Mesothelial cell of epicardium (in vitro differentiated cells): ENCODE results near the gene PLEKHA7. TPM values are rescaled to one million over a fixed set of nuclear protein-coding genes. Genes with fewer than 3 reads are reported as not detected.
A peak's percentile ranks its signal among the peaks of the same experiment; 100 is the strongest.

Experiments used
- DNase-seq, 2 experiments: peaks; one replicate each; pipeline ENCODE4 v3.0.0; 2021; ENCODE audit warnings: low spot score in 2 of 2; ENCODE audit not compliant: unreplicated experiment in 2 of 2
- H3K27ac Mint-ChIP-seq: 2 replicates; pipeline ENCODE4 v1.8.0; 2021; ENCODE audit warnings: mixed read lengths
- H3K27me3 Mint-ChIP-seq: 2 replicates; pipeline ENCODE4 v1.8.0; 2021; ENCODE audit warnings: low read depth, mixed read lengths
- H3K36me3 Mint-ChIP-seq: 2 replicates; pipeline ENCODE4 v1.8.0; 2021; ENCODE audit warnings: mixed read lengths
- H3K4me1 Mint-ChIP-seq: 2 replicates; pipeline ENCODE4 v1.8.0; 2021; ENCODE audit warnings: mixed read lengths
- H3K4me3 Mint-ChIP-seq: 2 replicates; pipeline ENCODE4 v1.8.0; 2021; ENCODE audit warnings: mild to moderate bottlenecking, moderate library complexity, mixed read lengths
- H3K9me3 Mint-ChIP-seq: 2 replicates; pipeline ENCODE4 v1.8.0; 2021; ENCODE audit warnings: mixed read lengths
- CTCF ChIP-seq: fragments of 200-600 bp; sonication (generic); IDR thresholded peaks from one replicate; pipeline ENCODE4 v1.5.0; 2021; ENCODE audit warnings: antibody characterized with exemption; ENCODE audit not compliant: unreplicated experiment
- total RNA-seq: library from RNA; stranded (reverse); gene quantifications from 3 replicates; pipeline ENCODE4 v1.2.1, GENCODE V29; 2021

PLEKHA7 gene
- total RNA-seq, 1 donor from 2014 or later = 30.5 TPM

GRCh38 chr11:16984229-16984628 is 30.0 kb downstream of the PLEKHA7 start:
- H3K27ac Mint-ChIP-seq = no peak overlapping the region
- peaks cover 55% of the 10 kb centered on the region for H3K4me1 Mint-ChIP-seq
- DNase-seq = no peak
- H3K36me3 Mint-ChIP-seq = no peaks in the 10 kb centered on the region
- no peaks in the 10 kb centered on the region for H3K27me3 Mint-ChIP-seq
- H3K4me3 Mint-ChIP-seq = no peak overlapping the region
- no peak for TF ChIP-seq CTCF
- no peaks in the 10 kb centered on the region for H3K9me3 Mint-ChIP-seq

- no peak for DNase-seq
- no peak for TF ChIP-seq CTCF
- Mint-ChIP-seq H3K27ac (peak overlapping the region; percentile 91), H3K36me3 (no peaks in the 10 kb centered on the region), H3K4me3 (no peak overlapping the region), H3K9me3 (no peaks in the 10 kb centered on the region), H3K4me1 (peaks cover 63% of the 10 kb centered on the region), H3K27me3 (no peaks in the 10 kb centered on the region)
These were observed 31.4 kb downstream of the PLEKHA7 start for GRCh38 chr11:16982809-16983208.

GRCh38 chr11:16982256-16982671 is 31.9 kb downstream of the PLEKHA7 start:
- no peak for TF ChIP-seq CTCF
- H3K4me1 Mint-ChIP-seq = peaks cover 63% of the 10 kb centered on the region
- no peak for DNase-seq
- H3K4me3 Mint-ChIP-seq = no peak overlapping the region
- H3K27ac Mint-ChIP-seq = peak overlapping the region; percentile 91
- no peaks in the 10 kb centered on the region for H3K27me3 Mint-ChIP-seq
- no peaks in the 10 kb centered on the region for H3K36me3 Mint-ChIP-seq
- H3K9me3 Mint-ChIP-seq = no peaks in the 10 kb centered on the region

- H3K4me1 Mint-ChIP-seq = peaks cover 63% of the 10 kb centered on the region
- peak overlapping the region; percentile 91 for H3K27ac Mint-ChIP-seq
- DNase-seq = peak in 1 of 2 experiments; percentile 57
- TF ChIP-seq CTCF = no peak
- no peak overlapping the region for H3K4me3 Mint-ChIP-seq
- no peaks in the 10 kb centered on the region for H3K27me3 Mint-ChIP-seq
- no peaks in the 10 kb centered on the region for H3K9me3 Mint-ChIP-seq
- no peaks in the 10 kb centered on the region for H3K36me3 Mint-ChIP-seq
These were observed 32.5 kb downstream of the PLEKHA7 start for GRCh38 chr11:16981651-16982194.

DNA sequence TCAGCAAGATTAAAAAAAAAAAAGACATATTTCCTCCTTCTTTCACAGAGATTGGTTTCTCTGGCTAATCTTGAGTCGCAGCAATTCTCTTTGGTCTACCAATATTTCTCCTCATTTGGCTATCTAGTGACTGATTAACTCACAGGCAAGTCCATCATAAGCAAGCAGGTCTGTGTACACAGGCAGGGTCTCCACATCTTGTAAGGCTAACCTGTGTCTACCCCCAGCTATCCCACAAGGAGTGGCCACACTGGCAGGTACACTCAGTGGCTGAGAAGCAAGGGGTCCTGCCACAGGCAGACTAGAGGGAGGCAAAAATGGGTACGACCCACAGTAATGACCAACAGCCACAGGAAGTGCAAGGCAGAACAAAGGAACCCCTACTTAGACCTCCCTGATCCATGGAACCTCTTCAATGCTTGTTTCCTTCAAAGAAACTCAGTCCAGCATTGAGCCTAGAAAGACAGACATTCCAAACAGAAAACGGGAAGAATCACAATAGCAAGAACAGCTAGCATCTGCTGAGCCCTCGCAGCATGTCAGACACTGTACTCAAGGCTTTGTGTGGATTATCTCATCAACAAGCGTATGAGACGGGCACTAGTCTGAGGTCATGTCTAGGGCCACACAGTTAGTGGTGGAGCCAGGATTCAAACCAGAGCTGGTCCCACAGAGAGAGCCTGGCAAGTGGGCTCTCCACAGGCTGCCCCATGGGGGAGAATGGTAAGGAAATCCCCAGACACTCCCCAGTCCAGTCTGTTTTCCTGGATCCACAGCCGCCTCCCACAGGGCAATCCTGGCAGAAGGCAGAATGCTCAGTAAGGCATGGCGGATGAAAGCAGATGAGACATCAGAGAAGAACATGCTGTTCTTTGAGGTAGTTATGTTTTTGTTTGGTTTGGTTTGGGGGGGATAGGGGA is 34.3 kb downstream of the PLEKHA7 start:
- H3K9me3 Mint-ChIP-seq = no peaks in the 10 kb centered on the region
- H3K4me3 Mint-ChIP-seq = no peak overlapping the region
- no peak for TF ChIP-seq CTCF
- no peaks in the 10 kb centered on the region for H3K36me3 Mint-ChIP-seq
- H3K27me3 Mint-ChIP-seq = no peaks in the 10 kb centered on the region
- H3K27ac Mint-ChIP-seq = peak overlapping the region; percentile 2
- H3K4me1 Mint-ChIP-seq = peaks cover 51% of the 10 kb centered on the region
- no peak for DNase-seq
